ENCODE results near the gene GABRD.

The GABRD gene

GRCh38 chr1:2065699-2066098 lies 46.6 kb downstream of the GABRD start:
- TF ChIP-seq CTCF (conservative IDR thresholded peaks at IDR 0.05; ENCODE audit: low read depth, low read length), result no peak
- Histone ChIP-seq H3K27ac (no peak overlapping the region), H3K9ac (no peak overlapping the region), H3K4me2 (no peak overlapping the region), H3K4me1 (ENCODE audit: low read depth, poor library complexity, severe bottlenecking) (no peaks in the 10 kb centered on the region), H2AFZ (ENCODE audit: low read depth) (no peak overlapping the region), H3K4me3 (IDR thresholded peaks at IDR 0.05; ENCODE audit: insufficient read depth, low read depth, low read length) (no peak overlapping the region), H3K27me3 (ENCODE audit: insufficient read depth, low read depth) (peaks cover 43% of the 10 kb centered on the region), H4K20me1 (ENCODE audit: insufficient read depth) (no peaks in the 10 kb centered on the region), H3K36me3 (ENCODE audit: insufficient read depth) (no peaks in the 10 kb centered on the region), H3K79me2 (ENCODE audit: insufficient read depth, low read depth) (no peaks in the 10 kb centered on the region)

- no peak overlapping the region for H2AFZ ChIP-seq (ENCODE audit: low read depth)
- no peak overlapping the region for H3K4me2 ChIP-seq
- no peak for TF ChIP-seq CTCF (conservative IDR thresholded peaks at IDR 0.05; ENCODE audit: low read depth, low read length)
Measured at GRCh38 chr1:2067393-2067792, 48.2 kb downstream of the GABRD start.

GRCh38 chr1:2067981-2068380 lies 48.8 kb downstream of the GABRD start:
- Histone ChIP-seq H4K20me1 (ENCODE audit: insufficient read depth) (no peaks in the 10 kb centered on the region), H3K79me2 (ENCODE audit: insufficient read depth, low read depth) (no peaks in the 10 kb centered on the region), H3K9ac (no peak overlapping the region), H3K4me1 (ENCODE audit: low read depth, poor library complexity, severe bottlenecking) (no peaks in the 10 kb centered on the region), H3K27ac (no peak overlapping the region), H2AFZ (ENCODE audit: low read depth) (no peak overlapping the region), H3K27me3 (ENCODE audit: insufficient read depth, low read depth) (peaks cover 49% of the 10 kb centered on the region), H3K4me2 (no peak overlapping the region), H3K36me3 (ENCODE audit: insufficient read depth) (no peaks in the 10 kb centered on the region), H3K4me3 (IDR thresholded peaks at IDR 0.05; ENCODE audit: insufficient read depth, low read depth, low read length) (no peak overlapping the region)
- no peak for TF ChIP-seq CTCF (conservative IDR thresholded peaks at IDR 0.05; ENCODE audit: low read depth, low read length)

More at GRCh38 chr1:2067393-2067792, 48.2 kb downstream of the GABRD start:
- Histone ChIP-seq H3K4me3 (IDR thresholded peaks at IDR 0.05; ENCODE audit: insufficient read depth, low read depth, low read length) (no peak overlapping the region), H3K27me3 (ENCODE audit: insufficient read depth, low read depth) (peaks cover 52% of the 10 kb centered on the region), H4K20me1 (ENCODE audit: insufficient read depth) (no peaks in the 10 kb centered on the region), H3K9ac (no peak overlapping the region), H3K4me1 (ENCODE audit: low read depth, poor library complexity, severe bottlenecking) (no peaks in the 10 kb centered on the region), H3K27ac (no peak overlapping the region), H3K36me3 (ENCODE audit: insufficient read depth) (no peaks in the 10 kb centered on the region), H3K79me2 (ENCODE audit: insufficient read depth, low read depth) (no peaks in the 10 kb centered on the region)

GRCh38 chr1:2068951-2069350 lies 49.8 kb downstream of the GABRD start:
- H4K20me1 ChIP-seq (ENCODE audit: insufficient read depth), result no peaks in the 10 kb centered on the region
- no peaks in the 10 kb centered on the region for H3K79me2 ChIP-seq (ENCODE audit: insufficient read depth, low read depth)
- no peak overlapping the region for H3K27ac ChIP-seq
- H3K4me1 ChIP-seq (ENCODE audit: low read depth, poor library complexity, severe bottlenecking), result no peaks in the 10 kb centered on the region
- no peak overlapping the region for H3K9ac ChIP-seq
- H3K4me3 ChIP-seq (IDR thresholded peaks at IDR 0.05; ENCODE audit: insufficient read depth, low read depth, low read length), result no peak overlapping the region
- no peak overlapping the region for H3K4me2 ChIP-seq
- peaks cover 48% of the 10 kb centered on the region for H3K27me3 ChIP-seq (ENCODE audit: insufficient read depth, low read depth)
- no peak overlapping the region for H2AFZ ChIP-seq (ENCODE audit: low read depth)
- no peak for TF ChIP-seq CTCF (conservative IDR thresholded peaks at IDR 0.05; ENCODE audit: low read depth, low read length)
- no peaks in the 10 kb centered on the region for H3K36me3 ChIP-seq (ENCODE audit: insufficient read depth)

All from KMS-11 (cell line).